Osteoblast (primary cell): Measurements from ENCODE around the gene CA9. TPM values are rescaled to one million over a fixed set of nuclear protein-coding genes. Genes with fewer than 3 reads are reported as not detected.
A peak's percentile ranks its signal among the peaks of the same experiment; 100 is the strongest.

Experiments
- DNase-seq: peaks from one replicate; pipeline ENCODE4 v3.0.0; 2011; ENCODE audit warnings: low spot score, mixed read lengths; ENCODE audit not compliant: insufficient read length; ENCODE audit errors: missing footprints
- H2AFZ ChIP-seq: 2 replicates; pipeline ENCODE4 v1.6.0; 2011; ENCODE audit warnings: mild to moderate bottlenecking, low read length
- H3K27ac ChIP-seq: 2 replicates; pipeline ENCODE4 v1.5.1; 2011; ENCODE audit warnings: mild to moderate bottlenecking, low read depth, low read length, moderate library complexity
- H3K27me3 ChIP-seq: 2 replicates; pipeline ENCODE4 v1.6.0; 2012; ENCODE audit warnings: mild to moderate bottlenecking, control low read depth, inconsistent platforms, low read length, moderate library complexity; ENCODE audit not compliant: insufficient read depth
- H3K36me3 ChIP-seq: 2 replicates; pipeline ENCODE4 v1.5.1; 2011; ENCODE audit warnings: mild to moderate bottlenecking, low read length, control low read depth, moderate library complexity; ENCODE audit not compliant: insufficient read depth
- H3K4me1 ChIP-seq: 2 replicates; pipeline ENCODE4 v1.5.1; 2011; ENCODE audit warnings: mild to moderate bottlenecking, low read length, control low read depth, moderate library complexity; ENCODE audit not compliant: insufficient read depth
- H3K4me2 ChIP-seq: 2 replicates; pipeline ENCODE4 v1.6.0; 2011; ENCODE audit warnings: mild to moderate bottlenecking, low read length; ENCODE audit not compliant: insufficient read depth
- H3K4me3 ChIP-seq: fragments of 200-600 bp; sonication (generic); 3 replicates; pipeline ENCODE4 v1.5.1; 2012; ENCODE audit warnings: mild to moderate bottlenecking, low read length, inconsistent platforms; ENCODE audit not compliant: insufficient read depth
- H3K79me2 ChIP-seq: 2 replicates; pipeline ENCODE4 v1.6.0; 2012; ENCODE audit warnings: mild to moderate bottlenecking, low read length, control low read depth, inconsistent platforms; ENCODE audit not compliant: insufficient read depth
- H3K9me3 ChIP-seq: 2 replicates; pipeline ENCODE4 v1.5.1; 2011; ENCODE audit warnings: low read depth, low read length, control low read depth
- H4K20me1 ChIP-seq: 2 replicates; pipeline ENCODE4 v1.6.0; 2012; ENCODE audit warnings: mild to moderate bottlenecking, low read length, control low read depth; ENCODE audit not compliant: insufficient read depth
- CTCF ChIP-seq: IDR thresholded peaks from 2 replicates; pipeline ENCODE4 v1.5.1; 2011; ENCODE audit warnings: mild to moderate bottlenecking, low read depth, low read length, moderate library complexity; ENCODE audit errors: extremely low read depth
- total RNA-seq: library from RNA; depleted of rRNA; stranded (reverse); fragments of >200 nt; gene quantifications from 2 replicates; pipeline ENCODE4 v1.2.3, GENCODE V29; 2012

CA9 gene
- total RNA-seq, 1 donor, result not detected

- H3K36me3 ChIP-seq, result peaks cover 62% of the 10 kb centered on the region
- peak overlapping the region; percentile 80 for H3K27ac ChIP-seq
- DNase-seq, result peak; percentile 81
- H2AFZ ChIP-seq, result no peak overlapping the region
- H4K20me1 ChIP-seq, result peaks cover 33% of the 10 kb centered on the region
- H3K4me2 ChIP-seq, result no peak overlapping the region
- no peaks in the 10 kb centered on the region for H3K27me3 ChIP-seq
- no peak overlapping the region for H3K4me3 ChIP-seq
- peaks cover 13% of the 10 kb centered on the region for H3K79me2 ChIP-seq
- TF ChIP-seq CTCF, result peak; percentile 92
- H3K9me3 ChIP-seq, result no peaks in the 10 kb centered on the region
- H3K4me1 ChIP-seq, result peaks cover 13% of the 10 kb centered on the region
Observed at GRCh38 chr9:35696520-35697215, 22.9 kb downstream of the CA9 start.

DNA sequence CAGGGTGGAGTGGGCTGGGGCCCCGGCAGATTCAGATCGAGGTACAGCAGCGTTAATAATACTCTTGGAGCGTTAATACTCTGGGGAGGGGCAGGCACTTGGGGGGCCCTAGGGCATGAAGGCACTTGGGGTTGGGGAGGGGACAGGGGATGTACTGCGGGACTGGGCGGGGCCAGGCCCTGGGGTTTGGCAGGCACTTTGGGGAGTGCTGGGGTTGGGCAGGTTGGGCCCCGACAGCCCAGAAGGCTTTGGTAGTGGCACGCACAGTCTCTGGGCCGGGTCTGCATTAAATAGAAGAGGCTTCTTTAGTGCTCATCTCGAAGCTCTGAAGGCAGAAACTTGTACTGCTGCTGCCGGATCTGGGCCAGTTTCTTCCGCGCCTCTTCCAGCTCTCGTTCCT is 23.8 kb downstream of the CA9 start:
- peak; percentile 27 for DNase-seq
- peaks cover 16% of the 10 kb centered on the region for H3K79me2 ChIP-seq
- H2AFZ ChIP-seq, result no peak overlapping the region
- H4K20me1 ChIP-seq, result peaks cover 37% of the 10 kb centered on the region
- H3K27ac ChIP-seq, result no peak overlapping the region
- no peak overlapping the region for H3K4me3 ChIP-seq
- peaks cover 69% of the 10 kb centered on the region for H3K36me3 ChIP-seq
- H3K9me3 ChIP-seq, result no peaks in the 10 kb centered on the region
- TF ChIP-seq CTCF, result no peak
- H3K4me2 ChIP-seq, result no peak overlapping the region
- peaks cover 9% of the 10 kb centered on the region for H3K4me1 ChIP-seq
- H3K27me3 ChIP-seq, result no peaks in the 10 kb centered on the region

DNA sequence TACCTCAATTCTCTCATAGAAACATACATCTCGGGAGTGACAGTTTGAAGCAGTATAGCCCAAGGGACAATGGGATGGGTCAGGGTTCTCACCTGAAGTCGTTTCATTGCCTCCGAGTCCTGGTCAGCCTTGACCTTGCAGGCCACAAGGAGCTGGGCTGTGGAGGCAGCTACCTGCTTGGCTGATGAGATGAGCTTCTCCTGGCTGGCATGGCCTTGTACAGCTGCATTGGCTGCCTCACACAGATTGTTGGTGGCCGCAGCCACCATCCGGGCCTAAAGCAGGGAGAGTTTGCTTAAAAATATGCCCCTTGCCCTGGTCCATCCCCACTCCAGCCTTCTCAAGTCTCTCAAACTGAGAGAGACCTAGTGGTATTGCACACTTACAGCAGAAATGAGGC is 24.5 kb downstream of the CA9 start:
- Histone ChIP-seq H3K27me3 (no peaks in the 10 kb centered on the region), H4K20me1 (peaks cover 37% of the 10 kb centered on the region), H3K79me2 (peaks cover 16% of the 10 kb centered on the region), H2AFZ (no peak overlapping the region), H3K36me3 (peaks cover 77% of the 10 kb centered on the region), H3K9me3 (no peaks in the 10 kb centered on the region), H3K27ac (no peak overlapping the region), H3K4me2 (no peak overlapping the region), H3K4me3 (no peak overlapping the region), H3K4me1 (peaks cover 9% of the 10 kb centered on the region)
- peak; percentile 29 for DNase-seq
- no peak for TF ChIP-seq CTCF

DNA sequence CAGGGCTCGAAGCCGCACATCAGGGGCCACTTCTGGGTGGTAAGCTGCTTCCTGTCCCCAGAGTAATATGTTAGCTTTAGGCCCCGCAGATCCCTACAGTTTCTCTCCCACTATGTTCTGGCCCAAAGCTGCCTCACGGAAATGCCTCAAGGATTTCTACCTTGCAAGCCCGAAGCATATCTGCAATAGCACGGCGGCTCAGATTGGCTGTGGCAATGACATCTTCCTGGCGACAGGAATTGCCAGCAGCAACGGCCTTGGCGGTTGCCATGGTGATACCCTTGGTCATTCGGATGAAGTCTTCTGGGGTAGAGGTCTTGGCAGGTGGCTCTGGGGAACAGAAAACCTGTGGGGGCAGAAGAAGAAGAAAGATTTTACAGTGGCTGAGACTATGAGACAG is 26.3 kb downstream of the CA9 start:
- peaks cover 18% of the 10 kb centered on the region for H3K79me2 ChIP-seq

More for the DNA sequence above, 26.3 kb downstream of the CA9 start:
- peaks cover 52% of the 10 kb centered on the region for H4K20me1 ChIP-seq
- H3K27me3 ChIP-seq, result no peaks in the 10 kb centered on the region
- H3K4me2 ChIP-seq, result no peak overlapping the region
- no peak overlapping the region for H3K4me3 ChIP-seq
- no peak overlapping the region for H2AFZ ChIP-seq
- TF ChIP-seq CTCF, result no peak
- no peaks in the 10 kb centered on the region for H3K9me3 ChIP-seq
- H3K27ac ChIP-seq, result peak overlapping the region; percentile 5
- peaks cover 9% of the 10 kb centered on the region for H3K4me1 ChIP-seq
- H3K36me3 ChIP-seq, result peaks cover 95% of the 10 kb centered on the region
- DNase-seq, result peak; percentile 43
